Measurements from ENCODE around the gene ZMYM2.

ZMYM2 gene

GRCh38 chr13:20140487-20140886 lies 182.0 kb downstream of the ZMYM2 start:
- DNase-seq: peak; percentile 48
